Neural cell (in vitro differentiated cells): ENCODE measurements around the gene SNRPB. TPM values are rescaled to one million over a fixed set of nuclear protein-coding genes. Genes with fewer than 3 reads are reported as not detected.

Source experiments
- H2AFZ ChIP-seq: fragments of 200-600, 300-800 bp; sonication (generic), shearing (Covaris generic); 2 replicates; pipeline ENCODE4 v1.6.0; 2014; ENCODE audit warnings: low read depth, mild to moderate bottlenecking, antibody characterized with exemption, low read length, moderate library complexity
- H3F3A ChIP-seq: fragments of 200-600 bp; shearing (Covaris generic); 2 replicates; pipeline ENCODE4 v1.6.1; 2016; ENCODE audit warnings: mild to moderate bottlenecking, moderate library complexity, mixed read lengths, antibody characterized with exemption, low read length; ENCODE audit not compliant: insufficient read depth, poor library complexity, severe bottlenecking
- H3K27ac ChIP-seq: fragments of 200-600, 300-800 bp; sonication (generic), shearing (Covaris generic); 2 replicates; pipeline ENCODE4 v1.5.1; 2014; ENCODE audit warnings: mild to moderate bottlenecking, low read length, moderate library complexity
- H3K27me3 ChIP-seq: fragments of 300-800, 200-600 bp; sonication (generic), shearing (Covaris generic); 2 replicates; pipeline ENCODE4 v1.6.0; 2014; ENCODE audit warnings: mild to moderate bottlenecking, low read depth, low read length, moderate library complexity; ENCODE audit not compliant: insufficient read depth
- H3K36me3 ChIP-seq: fragments of 300-800, 200-600 bp; sonication (generic), shearing (Covaris generic); 2 replicates; pipeline ENCODE4 v1.5.1; 2014; ENCODE audit warnings: mild to moderate bottlenecking, antibody characterized with exemption, low read length, moderate library complexity; ENCODE audit not compliant: insufficient read depth
- H3K4me2 ChIP-seq: fragments of 300-800, 200-600 bp; sonication (generic), shearing (Covaris generic); 2 replicates; pipeline ENCODE4 v1.6.0; 2014; ENCODE audit warnings: mild to moderate bottlenecking, low read length
- H3K4me3 ChIP-seq: fragments of 300-800, 200-600 bp; sonication (generic), shearing (Covaris generic); 2 replicates; pipeline ENCODE4 v1.5.1; 2014; ENCODE audit warnings: mild to moderate bottlenecking, low read length, moderate library complexity
- H3K79me2 ChIP-seq: fragments of 200-600 bp; shearing (Covaris generic); replicated peaks from 2 replicates; pipeline ENCODE4 v1.6.0; 2014; ENCODE audit warnings: mild to moderate bottlenecking, low read length, moderate library complexity; ENCODE audit not compliant: insufficient read depth
- H3K9ac ChIP-seq: fragments of 300-800, 200-600 bp; sonication (generic), shearing (Covaris generic); 2 replicates; pipeline ENCODE4 v1.6.1; 2016; ENCODE audit warnings: mild to moderate bottlenecking, low read length, mixed read lengths
- H3K9me2 ChIP-seq: fragments of 200-600 bp; shearing (Covaris generic); 2 replicates; pipeline ENCODE4 v1.6.1; 2016; ENCODE audit warnings: mild to moderate bottlenecking, low read length, mixed read lengths; ENCODE audit not compliant: insufficient read depth
- H3K9me3 ChIP-seq: fragments of 200-600, 300-800 bp; sonication (generic), shearing (Covaris generic); 2 replicates; pipeline ENCODE4 v1.6.1; 2016; ENCODE audit warnings: mild to moderate bottlenecking, mixed run types, low read length, moderate library complexity, mixed read lengths
- H4K20me1 ChIP-seq: fragments of 200-600 bp; shearing (Covaris generic); 2 replicates; pipeline ENCODE4 v1.6.1; 2016; ENCODE audit warnings: mild to moderate bottlenecking, mixed run types; ENCODE audit not compliant: insufficient read depth
- EP300 ChIP-seq: fragments of 450-650 bp; conservative IDR thresholded peaks from 2 replicates; pipeline ENCODE4 v1.6.1; 2014; ENCODE audit warnings: antibody characterized with exemption, mild to moderate bottlenecking, moderate library complexity; ENCODE audit not compliant: poor library complexity, severe bottlenecking
- EZH2 ChIP-seq: fragments of 200-600, 300-800 bp; shearing (Covaris generic), sonication (generic); IDR thresholded peaks from 2 replicates; pipeline ENCODE4 v1.6.1; 2014; ENCODE audit warnings: antibody characterized with exemption, low read length, borderline replicate concordance, mild to moderate bottlenecking; ENCODE audit not compliant: insufficient read depth, poor library complexity, severe bottlenecking
- MXI1 ChIP-seq: fragments of 450-650 bp; conservative IDR thresholded peaks from 2 replicates; pipeline ENCODE4 v1.6.1; 2014; ENCODE audit warnings: antibody characterized with exemption, mild to moderate bottlenecking; ENCODE audit not compliant: poor library complexity, severe bottlenecking
- POLR2AphosphoS5 ChIP-seq: IDR thresholded peaks from 2 replicates; pipeline ENCODE4 v1.6.1; 2012
- RAD21 ChIP-seq: fragments of 450-650 bp; conservative IDR thresholded peaks from 2 replicates; pipeline ENCODE4 v1.6.1; 2014; ENCODE audit warnings: antibody characterized with exemption, mild to moderate bottlenecking, moderate library complexity
- SMC3 ChIP-seq: fragments of 450-650 bp; conservative IDR thresholded peaks from 2 replicates; pipeline ENCODE4 v1.6.1; 2014; ENCODE audit warnings: antibody characterized with exemption, mild to moderate bottlenecking, moderate library complexity; ENCODE audit not compliant: poor library complexity
- TAF1 ChIP-seq: IDR thresholded peaks from 2 replicates; pipeline ENCODE4 v1.6.1; 2012; ENCODE audit warnings: low read depth
- polyA plus RNA-seq: library from polyadenylated mRNA; depleted of rRNA; stranded (reverse); fragments of >200 nt; gene quantifications from 2 replicates; pipeline ENCODE4 v1.2.3, GENCODE V29; 2014
- TF ChIP-seq, protein P1 (sequence below): fragments of 450-650 bp; IDR thresholded peaks from 2 replicates; pipeline ENCODE4 v1.5.1; 2014; ENCODE audit warnings: antibody characterized with exemption, mild to moderate bottlenecking, moderate library complexity; ENCODE audit not compliant: poor library complexity, severe bottlenecking
- TF ChIP-seq, protein P2 (sequence below): IDR thresholded peaks from 2 replicates; pipeline ENCODE4 v1.6.1; 2012; ENCODE audit warnings: borderline replicate concordance

Gene SNRPB
- polyA plus RNA-seq, 1 donor from 2014 or later: 289 TPM

DNA sequence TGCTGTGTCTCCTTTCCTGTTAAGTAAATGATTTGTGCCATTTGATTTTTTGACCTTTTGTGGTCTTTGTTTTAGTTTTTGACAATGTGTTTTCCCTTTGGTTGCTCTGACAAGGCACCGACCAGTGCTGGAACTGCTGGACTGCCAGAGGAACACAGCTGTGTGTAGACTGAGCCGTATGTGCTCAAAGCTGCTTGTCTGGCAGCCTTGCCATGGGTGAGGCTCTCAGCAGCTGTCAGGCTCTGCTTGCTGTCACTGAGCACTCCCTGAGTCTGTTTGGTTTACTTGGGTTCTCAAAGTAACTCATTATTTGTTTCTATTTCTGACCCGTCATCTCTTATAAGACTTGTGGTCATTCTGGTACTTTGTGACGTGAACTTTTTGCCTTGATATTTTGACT lies 15.1 kb upstream of the SNRPB start:
- no peaks in the 10 kb centered on the region for H3K9me2 ChIP-seq
- no peaks in the 10 kb centered on the region for H3K9me3 ChIP-seq
- H3K36me3 ChIP-seq: peaks cover 10% of the 10 kb centered on the region
- TF ChIP-seq MXI1 (no peak), SMC3 (no peak), EZH2 (no peak), POLR2AphosphoS5 (no peak)
- TF ChIP-seq, protein P1, sequence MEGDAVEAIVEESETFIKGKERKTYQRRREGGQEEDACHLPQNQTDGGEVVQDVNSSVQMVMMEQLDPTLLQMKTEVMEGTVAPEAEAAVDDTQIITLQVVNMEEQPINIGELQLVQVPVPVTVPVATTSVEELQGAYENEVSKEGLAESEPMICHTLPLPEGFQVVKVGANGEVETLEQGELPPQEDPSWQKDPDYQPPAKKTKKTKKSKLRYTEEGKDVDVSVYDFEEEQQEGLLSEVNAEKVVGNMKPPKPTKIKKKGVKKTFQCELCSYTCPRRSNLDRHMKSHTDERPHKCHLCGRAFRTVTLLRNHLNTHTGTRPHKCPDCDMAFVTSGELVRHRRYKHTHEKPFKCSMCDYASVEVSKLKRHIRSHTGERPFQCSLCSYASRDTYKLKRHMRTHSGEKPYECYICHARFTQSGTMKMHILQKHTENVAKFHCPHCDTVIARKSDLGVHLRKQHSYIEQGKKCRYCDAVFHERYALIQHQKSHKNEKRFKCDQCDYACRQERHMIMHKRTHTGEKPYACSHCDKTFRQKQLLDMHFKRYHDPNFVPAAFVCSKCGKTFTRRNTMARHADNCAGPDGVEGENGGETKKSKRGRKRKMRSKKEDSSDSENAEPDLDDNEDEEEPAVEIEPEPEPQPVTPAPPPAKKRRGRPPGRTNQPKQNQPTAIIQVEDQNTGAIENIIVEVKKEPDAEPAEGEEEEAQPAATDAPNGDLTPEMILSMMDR: no peak
- no peak overlapping the region for H3K4me2 ChIP-seq
- H3K27me3 ChIP-seq: no peaks in the 10 kb centered on the region
- no peaks in the 10 kb centered on the region for H4K20me1 ChIP-seq
- no peak overlapping the region for H2AFZ ChIP-seq
- no peak overlapping the region for H3K4me3 ChIP-seq
- no peaks in the 10 kb centered on the region for H3F3A ChIP-seq
- no peak overlapping the region for H3K27ac ChIP-seq
- no peaks in the 10 kb centered on the region for H3K79me2 ChIP-seq
- no peak overlapping the region for H3K9ac ChIP-seq

DNA sequence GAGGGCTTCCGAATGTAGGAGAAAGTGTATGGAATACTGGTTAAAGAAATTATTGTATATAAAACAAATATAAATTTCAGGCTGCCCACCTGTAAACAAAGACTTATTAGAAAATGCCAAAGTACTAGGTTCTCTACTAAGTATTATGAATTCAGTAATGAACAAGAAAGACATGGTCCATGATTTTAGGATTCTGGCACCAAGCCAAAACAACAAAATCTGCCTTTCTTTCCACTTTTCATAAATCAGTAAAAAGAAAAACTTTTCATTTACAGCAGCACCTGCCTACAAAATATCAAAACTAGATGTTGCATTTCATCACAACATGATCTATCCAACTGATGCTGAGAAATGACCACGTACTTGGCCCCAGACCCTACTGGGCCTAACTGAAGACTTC lies 14.5 kb upstream of the SNRPB start:
- H3K27ac ChIP-seq: no peak overlapping the region

More for the DNA sequence above, 14.5 kb upstream of the SNRPB start:
- no peak overlapping the region for H3K4me2 ChIP-seq
- H2AFZ ChIP-seq: no peak overlapping the region
- H3K9me3 ChIP-seq: no peaks in the 10 kb centered on the region
- no peaks in the 10 kb centered on the region for H3F3A ChIP-seq
- no peaks in the 10 kb centered on the region for H4K20me1 ChIP-seq
- H3K9ac ChIP-seq: no peak overlapping the region
- no peaks in the 10 kb centered on the region for H3K79me2 ChIP-seq
- H3K36me3 ChIP-seq: peaks cover 10% of the 10 kb centered on the region
- H3K9me2 ChIP-seq: no peaks in the 10 kb centered on the region
- no peak overlapping the region for H3K4me3 ChIP-seq
- TF ChIP-seq, protein P1: no peak
- TF ChIP-seq, protein P2, sequence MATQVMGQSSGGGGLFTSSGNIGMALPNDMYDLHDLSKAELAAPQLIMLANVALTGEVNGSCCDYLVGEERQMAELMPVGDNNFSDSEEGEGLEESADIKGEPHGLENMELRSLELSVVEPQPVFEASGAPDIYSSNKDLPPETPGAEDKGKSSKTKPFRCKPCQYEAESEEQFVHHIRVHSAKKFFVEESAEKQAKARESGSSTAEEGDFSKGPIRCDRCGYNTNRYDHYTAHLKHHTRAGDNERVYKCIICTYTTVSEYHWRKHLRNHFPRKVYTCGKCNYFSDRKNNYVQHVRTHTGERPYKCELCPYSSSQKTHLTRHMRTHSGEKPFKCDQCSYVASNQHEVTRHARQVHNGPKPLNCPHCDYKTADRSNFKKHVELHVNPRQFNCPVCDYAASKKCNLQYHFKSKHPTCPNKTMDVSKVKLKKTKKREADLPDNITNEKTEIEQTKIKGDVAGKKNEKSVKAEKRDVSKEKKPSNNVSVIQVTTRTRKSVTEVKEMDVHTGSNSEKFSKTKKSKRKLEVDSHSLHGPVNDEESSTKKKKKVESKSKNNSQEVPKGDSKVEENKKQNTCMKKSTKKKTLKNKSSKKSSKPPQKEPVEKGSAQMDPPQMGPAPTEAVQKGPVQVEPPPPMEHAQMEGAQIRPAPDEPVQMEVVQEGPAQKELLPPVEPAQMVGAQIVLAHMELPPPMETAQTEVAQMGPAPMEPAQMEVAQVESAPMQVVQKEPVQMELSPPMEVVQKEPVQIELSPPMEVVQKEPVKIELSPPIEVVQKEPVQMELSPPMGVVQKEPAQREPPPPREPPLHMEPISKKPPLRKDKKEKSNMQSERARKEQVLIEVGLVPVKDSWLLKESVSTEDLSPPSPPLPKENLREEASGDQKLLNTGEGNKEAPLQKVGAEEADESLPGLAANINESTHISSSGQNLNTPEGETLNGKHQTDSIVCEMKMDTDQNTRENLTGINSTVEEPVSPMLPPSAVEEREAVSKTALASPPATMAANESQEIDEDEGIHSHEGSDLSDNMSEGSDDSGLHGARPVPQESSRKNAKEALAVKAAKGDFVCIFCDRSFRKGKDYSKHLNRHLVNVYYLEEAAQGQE: no peak
- TF ChIP-seq SMC3 (no peak), MXI1 (no peak), EZH2 (no peak), POLR2AphosphoS5 (no peak), RAD21 (no peak), TAF1 (no peak), EP300 (no peak)
- H3K27me3 ChIP-seq: no peaks in the 10 kb centered on the region
